Activated CD4-positive, alpha-beta T cell treated with anti-CD3 and anti-CD28 coated beads, Interleukin-2, amount 10 ng/mL, durations not matched to agents 24 days and 14 days (primary cell): ENCODE results near the gene XXYLT1. TPM values are rescaled to one million over a fixed set of nuclear protein-coding genes. Genes with fewer than 3 reads are reported as not detected.
"Not testable (repeated sequence)": the region's sequence is repeated elsewhere in the genome, so short reads cannot be mapped to it uniquely, and the experiment has no call there.

Source experiments
- DNase-seq: peaks from one replicate; pipeline ENCODE4 v3.0.0; 2022
- H3K27ac Mint-ChIP-seq: one replicate; pipeline ENCODE4 v1.8.0; 2022; ENCODE audit warnings: mild to moderate bottlenecking, mixed read lengths
- H3K27me3 Mint-ChIP-seq: one replicate; pipeline ENCODE4 v1.8.0; 2022; ENCODE audit warnings: mixed read lengths
- H3K36me3 Mint-ChIP-seq: one replicate; pipeline ENCODE4 v1.8.0; 2022; ENCODE audit warnings: low read depth, mild to moderate bottlenecking, mixed read lengths
- H3K4me1 Mint-ChIP-seq: one replicate; pipeline ENCODE4 v1.8.0; 2021; ENCODE audit warnings: mixed read lengths
- H3K4me3 Mint-ChIP-seq: one replicate; pipeline ENCODE4 v1.8.0; 2022; ENCODE audit warnings: mild to moderate bottlenecking, moderate library complexity, mixed read lengths
- H3K9me3 Mint-ChIP-seq: one replicate; pipeline ENCODE4 v1.8.0; 2021; ENCODE audit warnings: mixed read lengths
- intact Hi-C: fragments of 100-400 bp; cut with micrococcal nuclease; formaldehyde crosslinking; loops from one replicate; pipeline ENCODE4 v1.15.1; 2023
- total RNA-seq: library from RNA; stranded (reverse); gene quantifications from 2 replicates; pipeline ENCODE4 v1.2.3, GENCODE V29; 2022

Gene XXYLT1
- total RNA-seq, 1 donor from 2014 or later, result 17.4 TPM

DNA sequence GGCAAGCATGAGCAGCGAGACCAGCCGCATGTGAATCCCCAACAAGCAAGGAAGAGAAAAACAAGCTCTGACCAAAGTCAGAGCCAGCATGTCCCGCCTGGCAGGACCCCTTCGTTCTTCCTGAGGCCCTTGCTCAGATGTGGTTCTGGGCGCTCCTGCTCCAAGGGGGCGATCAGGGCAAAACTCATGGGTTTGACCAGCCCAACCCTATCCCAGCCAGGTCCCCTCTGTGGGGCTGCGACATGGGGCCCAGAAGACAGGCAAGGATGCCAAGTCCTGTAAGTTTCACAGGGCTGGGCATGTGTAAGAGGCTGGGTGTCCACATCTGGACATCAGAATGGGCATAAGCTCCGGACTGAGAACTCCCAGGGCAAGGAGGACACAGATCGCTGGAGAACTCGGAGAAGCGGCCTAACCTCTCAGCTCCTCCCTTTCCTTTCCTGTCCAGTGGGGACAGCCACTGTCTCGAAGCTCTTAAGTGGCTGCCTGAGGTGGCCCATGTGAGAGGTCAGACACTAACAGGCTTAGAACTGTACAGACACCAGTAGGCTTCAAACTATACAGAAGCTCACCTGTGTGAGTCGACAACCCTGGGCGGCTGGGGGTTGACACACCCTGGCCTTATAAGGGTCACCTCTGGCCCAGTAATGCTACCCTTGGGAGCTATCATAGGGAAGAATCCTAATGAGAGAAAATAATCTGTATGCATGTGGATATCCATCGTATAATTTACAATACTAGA is 48.9 kb downstream of the XXYLT1 start:
- intact Hi-C loops, result no loop called here
- H3K9me3 Mint-ChIP-seq, result peaks cover 4% of the 10 kb centered on the region
- DNase-seq, result no peak

DNA sequence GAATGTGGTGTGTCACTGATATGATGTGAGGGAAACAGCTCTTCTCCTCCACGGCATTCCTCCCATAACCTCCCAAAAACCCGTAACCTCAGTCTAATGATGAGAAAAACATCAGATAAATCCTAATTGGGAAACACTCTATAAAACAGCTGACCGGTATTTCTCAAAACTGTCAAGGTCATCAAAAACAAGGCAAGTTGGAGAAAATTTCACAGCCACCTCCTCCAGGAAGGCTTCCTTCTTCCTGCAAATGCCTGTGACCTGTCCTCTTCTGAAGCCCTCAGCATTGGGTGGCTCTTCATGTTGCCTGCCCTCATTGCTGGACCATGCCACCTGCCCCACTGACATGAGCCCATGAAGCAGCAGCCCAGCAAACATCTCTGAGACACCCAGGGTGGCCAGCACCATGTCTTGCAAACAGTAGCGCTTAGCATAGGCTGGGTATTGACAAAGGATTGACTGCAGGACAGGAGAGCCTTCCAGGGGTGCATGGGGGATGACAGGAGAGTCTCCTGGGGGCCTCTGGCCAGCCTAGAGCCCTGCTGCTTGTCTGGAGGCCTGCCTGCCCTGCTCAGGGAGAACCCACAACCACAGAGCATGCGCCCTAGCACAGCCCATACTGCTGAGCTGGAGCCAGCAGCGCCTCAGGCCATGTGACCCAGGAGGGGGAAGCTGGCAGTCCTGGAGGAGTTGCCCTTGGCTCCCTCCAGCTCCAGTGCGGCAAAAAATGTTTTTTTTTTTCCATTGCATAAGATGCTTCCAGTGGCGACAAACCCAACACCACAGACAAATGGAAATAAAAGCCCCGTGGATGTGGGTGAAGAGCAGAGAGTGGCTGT is 49.7 kb downstream of the XXYLT1 start:
- Mint-ChIP-seq H3K27me3 (no peaks in the 10 kb centered on the region), H3K9me3 (peaks cover 4% of the 10 kb centered on the region), H3K36me3 (peaks cover 7% of the 10 kb centered on the region), H3K4me1 (no peaks in the 10 kb centered on the region), H3K4me3 (no peak overlapping the region), H3K27ac (no peak overlapping the region)
- intact Hi-C loops, result no loop called here
- no peak for DNase-seq

More for the DNA sequence above, 48.9 kb downstream of the XXYLT1 start:
- Mint-ChIP-seq H3K36me3 (peaks cover 8% of the 10 kb centered on the region), H3K4me1 (peaks cover 2% of the 10 kb centered on the region), H3K4me3 (no peak overlapping the region), H3K27ac (no peak overlapping the region), H3K27me3 (no peaks in the 10 kb centered on the region)

DNA sequence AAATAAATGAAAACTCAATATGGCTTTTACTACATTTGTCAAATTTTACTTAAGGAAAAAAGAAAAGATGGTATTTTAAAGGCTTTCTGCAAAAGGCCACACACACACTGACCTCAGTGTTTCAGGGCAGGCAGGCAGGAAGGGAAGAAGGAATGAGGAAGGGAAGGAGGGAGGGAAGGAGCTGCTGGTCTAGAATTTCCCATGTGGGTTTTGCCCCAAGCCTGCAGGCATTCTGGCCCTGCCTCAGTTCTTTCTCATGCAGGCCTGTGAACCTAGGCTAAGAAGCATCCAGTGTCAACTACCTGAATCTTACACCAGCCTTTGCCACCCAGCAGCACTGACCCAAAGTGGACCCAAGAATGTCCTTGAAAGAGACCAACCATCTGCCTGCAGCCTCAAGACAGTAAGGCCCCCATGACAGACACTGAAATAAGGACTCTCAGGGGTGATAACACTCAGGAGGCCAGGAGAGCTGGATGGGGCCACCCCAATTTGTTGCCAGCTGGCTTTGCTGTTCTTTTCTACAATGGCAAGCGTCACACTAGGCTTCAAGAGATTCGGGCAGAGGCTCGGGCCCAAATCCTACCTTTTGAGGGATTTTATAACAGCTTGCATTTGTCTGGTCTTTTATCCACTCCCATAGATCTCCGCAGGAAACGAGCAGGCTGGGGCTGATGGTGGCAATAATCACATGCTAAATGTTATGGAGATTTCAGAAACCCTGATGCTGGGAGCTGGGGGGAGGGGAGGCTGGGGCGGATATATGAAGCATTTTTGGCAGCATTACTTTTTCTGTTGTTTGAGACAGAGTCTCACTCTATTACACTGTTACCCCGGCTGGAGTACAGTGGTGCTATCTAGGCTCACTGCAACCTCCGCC is 51.4 kb downstream of the XXYLT1 start:
- H3K27me3 Mint-ChIP-seq, result no peaks in the 10 kb centered on the region
- no peak overlapping the region for H3K27ac Mint-ChIP-seq
- no peak for DNase-seq
- H3K9me3 Mint-ChIP-seq, result peaks cover 4% of the 10 kb centered on the region
- no peak overlapping the region for H3K4me3 Mint-ChIP-seq
- H3K36me3 Mint-ChIP-seq, result peaks cover 2% of the 10 kb centered on the region
- intact Hi-C loops, result no loop called here
- no peaks in the 10 kb centered on the region for H3K4me1 Mint-ChIP-seq

DNA sequence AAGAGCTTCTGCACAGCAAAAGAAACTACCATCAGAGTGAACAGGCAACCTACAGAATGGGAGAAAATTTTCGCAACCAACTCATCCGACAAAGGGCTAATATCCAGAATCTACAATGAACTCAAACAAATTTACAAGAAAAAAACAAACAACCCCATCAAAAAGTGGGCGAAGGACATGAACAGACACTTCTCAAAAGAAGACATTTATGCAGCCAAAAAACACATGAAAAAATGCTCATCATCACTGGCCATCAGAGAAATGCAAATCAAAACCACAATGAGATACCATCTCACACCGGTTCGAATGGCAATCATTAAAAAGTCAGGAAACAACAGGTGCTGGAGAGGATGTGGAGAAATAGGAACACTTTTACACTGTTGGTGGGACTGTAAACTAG is 52.6 kb downstream of the XXYLT1 start:
- DNase-seq, H3K4me1 Mint-ChIP-seq, H3K27me3 Mint-ChIP-seq, H3K9me3 Mint-ChIP-seq, H3K4me3 Mint-ChIP-seq, H3K27ac Mint-ChIP-seq, intact Hi-C loops, H3K36me3 Mint-ChIP-seq: not testable (repeated sequence)

DNA sequence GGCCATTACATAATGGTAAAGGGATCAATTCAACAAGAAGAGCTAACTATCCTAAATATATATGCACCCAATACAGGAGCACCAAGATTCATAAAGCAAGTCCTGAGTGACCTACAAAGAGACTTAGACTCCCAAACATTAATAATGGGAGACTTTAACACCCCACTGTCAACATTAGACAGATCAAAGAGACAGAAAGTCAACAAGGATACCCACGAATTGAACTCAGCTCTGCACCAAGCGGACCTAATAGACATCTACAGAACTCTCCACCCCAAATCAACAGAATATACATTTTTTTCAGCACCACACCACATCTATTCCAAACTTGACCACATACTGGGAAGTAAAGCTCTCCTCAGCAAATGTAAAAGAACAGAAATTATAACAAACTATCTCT is 55.4 kb downstream of the XXYLT1 start:
- H3K4me1 Mint-ChIP-seq, DNase-seq, H3K4me3 Mint-ChIP-seq: not testable (repeated sequence)

DNA sequence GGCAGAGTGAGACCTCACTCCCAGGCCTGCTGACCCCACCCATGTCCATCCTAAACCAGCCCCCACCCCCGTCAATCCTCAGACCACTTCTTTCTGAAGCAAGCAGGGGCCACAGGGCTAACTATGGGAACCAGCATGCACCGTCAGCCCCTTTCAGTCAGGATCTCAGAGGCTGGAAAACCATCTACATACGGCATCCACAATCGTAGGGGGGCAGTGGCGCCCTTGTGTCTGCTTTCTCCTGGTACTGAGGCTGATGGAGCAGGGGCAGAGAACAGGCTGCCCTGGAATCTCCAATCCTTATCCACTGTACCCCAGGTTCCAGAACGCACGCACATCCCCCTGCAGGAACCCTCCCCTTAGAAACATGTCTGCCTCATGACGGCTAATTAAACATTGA is 56.6 kb downstream of the XXYLT1 start:
- no peak overlapping the region for H3K4me3 Mint-ChIP-seq
- no peaks in the 10 kb centered on the region for H3K4me1 Mint-ChIP-seq
- H3K36me3 Mint-ChIP-seq, result peaks cover 3% of the 10 kb centered on the region
- intact Hi-C loops, result no loop called here
- no peak for DNase-seq
- no peak overlapping the region for H3K27ac Mint-ChIP-seq
- H3K9me3 Mint-ChIP-seq, result peaks cover 4% of the 10 kb centered on the region
- no peaks in the 10 kb centered on the region for H3K27me3 Mint-ChIP-seq

More for the DNA sequence above, 55.4 kb downstream of the XXYLT1 start:
- H3K27ac Mint-ChIP-seq, H3K27me3 Mint-ChIP-seq, intact Hi-C loops, H3K9me3 Mint-ChIP-seq, H3K36me3 Mint-ChIP-seq: not testable (repeated sequence)

DNA sequence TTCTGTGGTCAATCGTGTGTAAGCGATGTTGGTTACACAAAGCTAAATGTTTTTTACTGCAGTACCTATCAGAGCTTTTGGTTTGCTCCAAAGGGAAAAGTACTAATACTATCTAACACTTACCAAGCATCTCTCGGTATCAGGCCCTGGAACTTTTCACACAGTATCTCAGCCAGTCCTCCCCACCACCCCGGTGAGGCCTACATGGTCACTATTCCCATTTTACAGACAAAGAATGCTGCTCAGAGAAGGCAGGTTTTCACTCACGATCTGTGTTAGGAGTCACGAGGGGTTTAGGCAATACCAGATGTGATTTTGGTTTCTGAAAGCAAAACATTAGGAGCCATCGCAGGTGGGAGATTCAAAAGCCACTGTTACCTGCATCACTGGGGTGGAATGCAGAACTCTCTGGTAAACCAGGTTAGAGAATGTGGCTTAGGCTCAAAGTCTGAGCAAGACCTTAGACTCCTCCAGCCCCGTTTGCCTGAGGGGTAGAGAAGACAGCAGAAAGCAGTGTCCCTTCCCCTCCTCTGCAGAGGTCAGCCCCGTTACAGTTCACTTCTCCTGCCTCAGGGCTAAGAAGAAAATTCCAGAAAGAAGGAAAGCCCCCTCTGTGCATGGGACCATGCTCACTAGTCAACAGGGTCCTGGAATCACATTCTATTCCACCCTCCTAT is 57.2 kb downstream of the XXYLT1 start:
- Mint-ChIP-seq H3K4me1 (no peaks in the 10 kb centered on the region), H3K36me3 (peaks cover 3% of the 10 kb centered on the region), H3K4me3 (no peak overlapping the region), H3K27ac (no peak overlapping the region), H3K9me3 (no peaks in the 10 kb centered on the region), H3K27me3 (no peaks in the 10 kb centered on the region)
- intact Hi-C loops, result no loop called here
- no peak for DNase-seq

DNA sequence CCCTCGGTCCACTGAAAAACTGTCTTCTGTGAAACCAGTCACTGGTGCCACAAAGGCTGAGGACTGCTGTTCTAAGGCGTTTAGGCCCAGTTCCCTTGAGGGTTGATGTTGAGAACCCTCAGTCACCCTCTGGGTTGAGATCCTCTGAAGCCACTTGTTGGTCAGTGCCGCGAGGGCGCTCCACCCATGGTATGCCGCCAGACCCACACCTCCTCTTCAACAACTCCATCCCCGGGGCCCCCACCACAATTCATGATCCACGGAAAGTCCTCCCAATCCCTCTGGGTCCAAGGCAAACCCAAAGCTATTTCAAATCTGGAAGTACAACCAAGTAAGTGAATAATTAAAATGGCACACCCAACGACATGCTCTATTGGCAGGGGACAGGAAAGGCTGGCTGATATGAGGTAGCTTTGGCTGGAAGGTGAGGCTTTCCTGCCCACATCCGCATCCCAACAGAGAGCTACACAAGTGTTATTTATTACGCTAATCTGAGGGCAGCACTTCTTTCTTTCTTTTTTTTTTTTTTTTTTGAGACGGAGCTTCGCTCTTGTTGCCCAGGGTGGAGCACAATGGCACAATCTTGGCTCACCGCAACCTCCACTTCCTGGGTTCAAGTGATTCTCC is 58.1 kb downstream of the XXYLT1 start:
- Mint-ChIP-seq H3K36me3 (peaks cover 3% of the 10 kb centered on the region), H3K27ac (no peak overlapping the region), H3K4me3 (no peak overlapping the region), H3K9me3 (no peaks in the 10 kb centered on the region), H3K27me3 (no peaks in the 10 kb centered on the region), H3K4me1 (peaks cover 4% of the 10 kb centered on the region)
- DNase-seq, result no peak
- intact Hi-C loops, result no loop called here

DNA sequence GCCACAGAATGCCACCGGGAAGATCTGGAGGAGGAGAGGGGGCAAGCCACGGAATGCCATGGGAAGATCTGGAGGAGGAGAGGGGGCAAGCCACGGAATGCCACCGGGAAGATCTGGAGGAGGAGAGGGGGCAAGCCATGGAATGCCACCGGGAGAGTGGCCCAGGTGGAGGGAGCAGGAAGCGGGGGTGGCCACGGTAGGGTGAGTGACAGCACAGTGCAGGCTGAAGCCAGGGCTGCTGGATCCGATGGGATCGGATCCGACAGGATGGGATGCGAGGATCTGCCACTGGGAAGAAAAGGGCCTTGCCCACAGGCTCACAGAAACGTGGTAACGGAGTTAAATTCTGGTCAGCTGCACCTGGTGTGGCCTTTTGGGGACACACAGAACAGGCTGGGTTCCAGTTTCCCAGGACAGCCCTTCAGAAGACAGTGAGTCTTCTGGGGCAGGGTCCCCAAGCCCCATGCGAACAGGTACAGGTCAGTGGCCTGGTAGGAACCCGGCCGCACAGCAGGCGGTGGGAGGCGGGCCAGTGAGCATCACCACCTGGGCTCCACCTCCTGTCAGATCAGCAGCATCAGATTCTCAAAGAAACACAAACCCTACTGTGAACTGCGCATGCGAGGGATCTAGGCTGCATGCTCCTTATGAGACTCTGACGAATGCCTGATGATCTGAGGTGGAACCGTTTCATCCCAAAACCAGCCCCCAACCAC is 58.8 kb downstream of the XXYLT1 start:
- no peak overlapping the region for H3K4me3 Mint-ChIP-seq
- H3K27ac Mint-ChIP-seq, result no peak overlapping the region

DNA sequence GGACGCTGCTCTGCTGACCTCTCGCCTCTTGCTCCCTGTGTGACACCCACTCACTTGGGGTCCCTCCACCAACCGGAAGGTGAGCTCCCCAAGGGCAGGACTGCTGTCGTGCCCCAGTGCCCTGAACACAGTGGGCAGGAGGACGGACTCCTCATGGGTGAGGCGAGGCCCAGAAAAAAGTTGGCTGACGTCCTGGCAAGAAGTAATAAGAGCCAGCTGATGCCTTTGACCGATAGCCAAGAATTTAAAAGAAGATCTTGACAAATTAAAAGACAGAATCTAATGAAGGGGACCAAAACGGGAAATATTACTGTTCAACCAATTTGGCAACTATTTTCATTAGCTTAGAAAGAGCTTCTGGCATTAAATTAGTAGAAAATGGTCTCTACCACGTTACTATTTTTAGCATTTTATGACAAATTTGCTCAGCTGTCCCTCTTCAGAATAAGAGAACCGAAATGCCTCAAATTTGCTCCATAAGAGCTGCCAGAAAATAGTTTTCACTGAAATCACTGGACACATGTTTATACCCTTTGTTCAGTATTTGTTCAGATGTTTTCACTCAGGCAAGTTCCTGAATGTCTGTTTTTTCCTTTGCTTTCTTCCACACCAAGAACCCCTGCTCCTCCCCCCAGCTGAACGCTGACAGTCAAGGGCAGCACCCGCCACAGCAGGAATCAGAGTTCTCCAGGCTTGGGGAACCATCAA is 60.5 kb downstream of the XXYLT1 start:
- Mint-ChIP-seq H3K36me3 (peaks cover 3% of the 10 kb centered on the region), H3K27ac (no peak overlapping the region), H3K4me3 (no peak overlapping the region), H3K27me3 (no peaks in the 10 kb centered on the region), H3K4me1 (peaks cover 6% of the 10 kb centered on the region), H3K9me3 (no peaks in the 10 kb centered on the region)
- intact Hi-C loops, result no loop called here
- DNase-seq, result no peak

More for the DNA sequence above, 58.8 kb downstream of the XXYLT1 start:
- H3K36me3 Mint-ChIP-seq, result peaks cover 3% of the 10 kb centered on the region
- DNase-seq, result no peak
- peaks cover 5% of the 10 kb centered on the region for H3K4me1 Mint-ChIP-seq
- no peaks in the 10 kb centered on the region for H3K27me3 Mint-ChIP-seq
- intact Hi-C loops, result no loop called here
- H3K9me3 Mint-ChIP-seq, result no peaks in the 10 kb centered on the region

DNA sequence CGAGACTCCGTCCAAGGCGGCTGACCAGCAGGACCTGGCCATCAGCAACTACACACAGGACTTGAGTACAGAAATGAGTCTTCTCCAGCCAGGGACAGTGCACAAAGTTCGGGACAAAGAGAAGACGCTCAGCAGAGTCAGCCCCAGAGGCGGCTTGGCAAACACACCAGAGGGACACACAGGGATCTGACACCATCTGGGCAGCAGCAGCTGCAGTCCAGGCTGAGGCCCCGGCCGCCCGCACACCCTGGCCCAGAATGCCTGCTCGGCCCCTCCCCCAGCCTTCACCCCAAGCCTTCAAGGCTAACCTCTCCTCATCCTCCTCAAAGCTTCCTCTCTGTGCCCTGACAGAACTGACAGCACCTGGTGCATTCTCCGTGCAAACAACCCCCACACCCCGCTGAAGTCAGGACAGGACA is 61.1 kb downstream of the XXYLT1 start:
- H3K27me3 Mint-ChIP-seq, result no peaks in the 10 kb centered on the region
- H3K4me1 Mint-ChIP-seq, result peaks cover 8% of the 10 kb centered on the region
- H3K36me3 Mint-ChIP-seq, result peaks cover 3% of the 10 kb centered on the region
- no peak for DNase-seq
- intact Hi-C loops, result no loop called here
- no peaks in the 10 kb centered on the region for H3K9me3 Mint-ChIP-seq
- H3K4me3 Mint-ChIP-seq, result no peak overlapping the region
- no peak overlapping the region for H3K27ac Mint-ChIP-seq
